Stimulated activated CD8-positive, alpha-beta memory T cell treated with anti-CD3 and anti-CD28 coated beads, Interleukin-7, amount 100 ng/mL, for 1 hour (primary cell): Measurements from ENCODE around the gene B3GLCT.
"Not testable (repeated sequence)": the region's sequence is repeated elsewhere in the genome, so short reads cannot be mapped to it uniquely, and the experiment has no call there.

Source experiments
- DNase-seq, 2 donors: peaks; one replicate each; pipeline ENCODE4 v3.0.0-alpha.2; 2020; ENCODE audit warnings: low read depth in 2 of 2

B3GLCT gene

DNA sequence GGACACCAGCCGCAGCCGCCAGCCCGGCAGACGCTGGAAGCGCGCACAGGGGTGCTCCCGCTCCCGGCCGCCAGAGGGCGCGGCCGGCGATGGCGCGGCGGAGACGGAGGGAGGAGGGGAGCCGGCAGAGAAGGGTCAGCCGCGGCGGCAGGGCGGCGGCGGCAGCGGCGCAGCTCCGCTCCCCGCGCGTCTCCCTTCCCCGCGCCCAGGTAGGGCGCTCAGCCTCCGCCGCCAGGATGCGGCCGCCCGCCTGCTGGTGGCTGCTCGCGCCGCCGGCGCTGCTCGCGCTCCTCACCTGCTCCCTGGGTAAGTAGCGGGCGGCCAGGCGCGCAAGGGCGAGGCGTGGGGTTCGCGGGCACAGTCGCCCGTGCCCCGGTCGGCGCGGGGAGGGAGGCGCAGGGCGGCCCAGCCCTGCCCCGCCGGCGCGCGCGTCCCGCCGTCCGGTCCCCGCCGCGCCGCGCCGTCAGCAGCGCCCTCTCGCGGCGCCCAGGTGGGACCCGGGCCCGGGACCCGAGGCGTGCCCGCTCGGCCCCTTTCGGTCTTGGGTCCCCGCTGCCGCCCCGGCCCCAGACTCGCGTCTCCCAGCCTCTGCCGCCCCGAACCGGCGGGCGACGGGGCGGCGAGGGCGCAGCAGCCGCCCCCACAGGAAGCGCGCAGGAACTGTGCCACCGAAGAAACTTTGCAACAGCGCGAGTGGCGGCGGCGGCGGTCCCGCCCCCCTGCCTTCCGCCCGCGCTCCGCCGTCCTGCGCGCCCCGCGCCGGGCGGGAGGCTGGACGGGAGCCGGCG lies at the start of gene B3GLCT:
Gene B3GLCT, plus strand, starts transcription at position 127 of the 788 bp plus-strand sequence. Its CDS starts 110 bp downstream, at position 237.
- peak; percentile 66 to 68 for DNase-seq

DNA sequence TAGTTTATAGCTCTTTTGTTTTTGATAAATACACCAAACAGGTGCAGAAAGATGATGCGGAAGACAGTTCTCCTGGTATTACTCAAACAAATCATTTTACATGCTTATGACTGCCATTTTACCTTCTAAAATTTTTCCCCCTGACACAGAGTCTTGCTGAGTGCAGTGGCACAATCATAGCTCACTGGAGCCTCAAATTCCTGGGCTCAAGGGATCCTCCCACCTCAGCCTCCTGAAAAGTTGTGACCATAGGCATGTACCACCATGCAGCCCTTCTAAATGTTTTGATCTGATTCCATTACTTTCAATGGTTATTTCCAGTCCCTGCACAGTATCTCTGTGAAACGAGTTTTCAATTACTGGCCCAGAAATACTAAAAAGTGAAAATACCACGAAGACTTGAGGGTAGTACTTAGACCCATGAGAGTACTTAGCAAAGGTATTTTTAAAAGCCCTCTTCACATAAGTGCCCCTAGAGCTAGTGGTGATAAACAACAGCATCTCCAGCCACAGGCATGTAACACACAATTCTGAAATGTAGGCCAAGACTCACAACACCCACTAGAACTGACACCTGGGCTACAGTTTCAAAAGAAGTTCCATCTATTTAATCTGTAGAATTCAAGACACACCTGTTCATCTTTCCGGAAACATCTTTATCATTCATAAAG lies 49.3 kb upstream of the B3GLCT start:
- no peak for DNase-seq

GRCh38 chr13:31151837-31152236 lies 47.9 kb upstream of the B3GLCT start:
- DNase-seq: no peak

DNA sequence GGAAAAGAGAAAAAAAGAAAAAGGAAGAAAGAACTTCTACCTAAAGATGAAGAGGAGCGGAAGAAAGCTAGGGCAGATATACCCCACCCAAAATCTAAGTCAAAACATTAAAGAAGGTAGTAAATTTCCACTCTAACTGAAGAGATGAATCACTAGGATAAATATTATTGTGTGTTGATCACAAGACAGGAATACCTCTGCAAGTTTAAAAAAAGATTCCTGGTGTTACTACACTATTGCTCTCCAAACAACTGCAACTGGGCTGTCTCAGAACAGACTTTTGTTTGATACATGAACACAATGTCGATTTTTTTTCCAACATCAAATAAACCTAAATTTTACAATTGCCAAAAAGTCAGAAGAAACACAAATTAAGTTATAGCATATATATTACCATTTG lies 44.8 kb upstream of the B3GLCT start:
- no peak for DNase-seq

DNA sequence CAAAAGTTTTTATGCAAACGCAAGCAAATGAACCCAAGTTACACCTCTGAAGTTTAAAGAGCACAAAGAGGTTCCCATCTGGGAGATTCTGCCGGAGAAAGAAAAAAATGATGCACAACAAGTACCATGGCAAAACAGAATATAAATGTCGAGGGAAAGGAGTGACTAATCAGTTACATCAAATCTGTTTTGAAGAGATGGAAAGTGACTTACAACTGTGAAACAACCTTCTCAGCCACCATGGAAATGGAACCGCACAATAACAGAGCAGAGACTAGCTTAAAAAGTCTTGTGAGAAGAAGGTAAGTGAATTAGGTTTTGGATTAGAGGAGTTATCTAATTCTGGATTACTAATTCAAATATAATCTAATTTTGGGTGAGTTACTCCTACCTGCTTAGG lies 40.5 kb upstream of the B3GLCT start:
- no peak for DNase-seq

- DNase-seq: peak; percentile 21 to 37
These were observed 38.8 kb upstream of the B3GLCT start for GRCh38 chr13:31160857-31161556.

- DNase-seq: peak; percentile 96 to 97
These were observed 38.1 kb upstream of the B3GLCT start, which contains the start of gene HSPH1 for GRCh38 chr13:31161557-31162150. Gene HSPH1 (minus strand): TSS chr13:31161904. CDS start chr13:31161582, 322 bp downstream.

GRCh38 chr13:31162151-31163008 lies 37.4 kb upstream of the B3GLCT start:
- DNase-seq: peak; percentile 86 to 89

GRCh38 chr13:31166591-31166990 lies 33.2 kb upstream of the B3GLCT start:
- no peak for DNase-seq

GRCh38 chr13:31167490-31167889 lies 32.3 kb upstream of the B3GLCT start:
- no peak for DNase-seq

DNA sequence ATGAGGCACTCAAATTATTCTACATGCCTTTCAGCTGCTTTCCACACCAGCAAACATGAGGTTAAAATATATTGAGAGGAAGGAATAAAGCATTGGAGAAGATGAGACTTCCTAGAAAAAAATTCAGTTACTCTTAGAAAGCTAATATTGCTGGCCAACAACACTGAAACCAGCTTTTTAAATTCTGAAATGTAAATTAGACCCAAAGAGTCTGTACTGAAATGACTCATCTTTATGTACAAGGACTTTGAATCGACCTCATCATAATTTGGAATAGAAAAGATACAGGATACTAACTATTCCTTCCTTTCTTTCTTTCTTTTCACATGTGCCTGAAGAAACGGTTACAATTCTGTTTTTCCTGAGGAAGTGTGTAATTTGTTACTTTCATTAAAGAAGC lies 31.6 kb upstream of the B3GLCT start:
- no peak for DNase-seq

DNA sequence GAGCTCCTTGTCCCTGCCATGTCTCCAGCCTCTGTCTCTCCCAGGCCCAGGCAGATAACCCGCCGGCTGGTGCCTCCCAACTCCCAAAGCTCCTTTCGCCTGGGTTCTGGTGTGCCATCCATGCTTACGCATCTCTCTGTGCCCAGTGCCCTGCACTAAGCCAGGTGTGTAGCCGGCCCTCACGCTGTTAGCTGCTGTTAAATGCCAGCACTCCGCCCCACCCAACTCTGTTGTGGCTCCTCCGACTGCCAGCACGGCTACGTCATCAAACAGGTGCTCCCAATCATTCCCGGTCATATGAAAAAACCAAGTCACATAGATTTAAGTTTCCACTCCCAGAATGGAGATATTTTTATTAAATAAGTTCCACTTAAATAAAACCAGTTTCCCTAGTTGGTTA lies 31.0 kb upstream of the B3GLCT start:
- DNase-seq: no peak

DNA sequence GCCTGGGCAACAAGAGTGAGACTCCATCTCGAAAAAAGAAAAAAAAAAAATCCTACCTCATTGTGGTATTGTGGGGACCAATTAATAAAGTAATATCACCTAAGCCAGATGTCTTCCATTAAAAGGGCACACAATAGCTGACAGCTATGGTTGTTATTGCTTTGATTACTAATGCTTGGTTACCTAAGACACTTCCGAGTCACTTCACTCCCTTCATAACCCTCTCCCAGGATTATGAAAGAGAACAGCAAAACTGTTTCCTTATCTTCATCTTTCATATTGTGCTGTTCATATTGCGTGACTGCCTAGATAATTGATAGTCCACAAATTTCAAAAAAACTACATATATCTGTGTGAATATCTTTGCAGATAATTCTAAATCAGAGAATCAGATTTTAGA lies 27.8 kb upstream of the B3GLCT start:
- no peak for DNase-seq

GRCh38 chr13:31172535-31172934 lies 27.2 kb upstream of the B3GLCT start:
- no peak for DNase-seq

DNA sequence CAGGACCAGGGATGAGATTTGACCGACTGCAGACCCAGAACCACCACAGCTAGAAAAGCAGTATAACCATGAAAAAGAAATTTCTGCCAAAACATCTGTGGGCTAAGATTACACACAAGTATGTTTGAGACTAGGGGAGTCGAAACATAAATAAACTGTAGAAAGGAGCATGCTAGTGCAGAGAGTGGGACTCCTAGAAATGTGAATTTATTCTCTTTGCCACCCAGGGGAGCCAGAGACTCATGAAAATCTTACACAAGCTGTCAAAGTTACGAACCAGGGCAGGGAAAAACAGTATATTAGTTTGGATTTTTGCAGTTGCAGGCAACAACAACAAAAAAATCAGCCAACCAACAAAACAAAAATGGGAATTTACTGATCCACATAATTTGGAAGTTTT lies 25.8 kb upstream of the B3GLCT start:
- DNase-seq: no peak

DNA sequence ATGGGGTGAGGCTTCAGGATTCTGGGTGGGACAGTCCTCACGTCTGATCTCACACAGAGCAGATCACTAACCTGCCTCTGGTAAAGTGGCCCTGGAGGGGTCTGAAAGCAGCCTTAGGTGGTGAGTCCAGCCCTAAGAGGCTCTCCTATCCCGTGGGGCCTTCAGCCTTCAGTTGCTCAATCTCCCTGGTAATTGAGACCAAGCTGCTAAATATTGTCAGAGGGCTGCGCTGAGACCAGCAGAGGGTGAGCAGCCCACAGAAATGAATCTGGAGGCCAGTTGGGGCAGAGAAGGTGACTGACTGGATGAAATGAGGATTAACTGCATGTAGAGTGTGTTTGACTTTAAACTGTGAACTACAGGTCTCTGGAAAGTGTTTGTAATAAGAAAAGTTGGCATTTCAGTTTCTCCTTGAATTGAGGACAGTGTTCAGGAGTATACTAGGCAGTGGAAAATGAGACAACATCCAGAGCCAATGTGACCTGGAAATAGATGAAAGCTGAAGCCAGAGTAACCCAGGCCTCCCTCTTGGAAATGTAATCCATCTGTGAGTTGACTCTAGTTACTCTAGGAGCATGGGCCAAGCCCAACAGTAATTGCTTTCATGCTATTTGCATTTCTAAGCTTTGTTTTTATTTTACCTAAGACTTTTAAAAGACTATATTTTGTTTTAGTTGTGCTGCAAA lies 23.8 kb upstream of the B3GLCT start:
- DNase-seq: no peak

GRCh38 chr13:31177813-31178495 lies 21.8 kb upstream of the B3GLCT start:
- not testable (repeated sequence) for DNase-seq

- DNase-seq: no peak
These were observed 20.5 kb upstream of the B3GLCT start for GRCh38 chr13:31179241-31179640.

DNA sequence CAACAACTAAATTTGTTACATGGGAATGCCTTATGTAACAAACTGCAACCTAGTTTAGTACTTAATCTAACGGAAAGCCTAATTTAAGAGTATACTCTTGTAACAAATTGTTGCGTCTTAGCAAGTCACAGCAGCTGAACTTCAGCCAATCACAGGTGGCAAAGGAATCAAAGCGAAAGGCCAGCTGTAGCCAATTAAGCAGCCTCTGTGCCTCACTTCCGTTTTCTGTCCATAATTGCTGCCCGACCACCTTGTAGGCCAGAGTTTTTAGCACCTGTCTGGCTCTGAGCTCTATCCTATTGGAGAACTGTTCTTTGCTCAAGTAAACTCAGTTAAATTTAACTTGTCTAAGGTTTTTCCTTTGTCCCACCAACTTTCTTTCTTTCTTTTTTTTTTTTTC lies 20.0 kb upstream of the B3GLCT start:
- no peak for DNase-seq

DNA sequence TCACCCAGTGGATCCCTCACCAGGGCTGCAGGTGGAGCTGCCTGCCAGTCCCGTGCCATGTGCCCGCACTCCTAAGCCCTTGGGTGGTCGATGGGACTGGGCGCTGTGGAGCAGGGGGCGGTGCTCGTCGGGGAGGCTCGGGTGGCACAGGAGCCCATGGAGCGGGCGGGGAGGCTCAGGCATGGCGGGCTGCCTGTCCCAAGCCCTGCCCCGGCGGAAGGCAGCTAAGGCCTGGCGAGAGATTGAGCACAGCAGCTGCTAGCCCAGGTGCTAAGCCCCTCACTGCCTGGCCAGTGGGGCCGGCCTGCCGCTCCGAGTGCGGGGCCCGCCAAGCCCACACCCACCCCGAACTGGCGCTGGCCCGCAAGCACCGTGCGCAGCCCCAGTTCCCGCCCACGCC lies 16.8 kb upstream of the B3GLCT start:
- no peak for DNase-seq
